ENCODE results near the gene MPZL1. TPM values are rescaled to one million over a fixed set of nuclear protein-coding genes. Genes with fewer than 3 reads are reported as not detected.

MPZL1 gene
- total RNA-seq, 3 donors from 2014 or later: 43.5 to 86.8 (median 86.2) TPM

GRCh38 chr1:167713330-167714081 lies 8.3 kb upstream of the MPZL1 start:
- no peak for TF ChIP-seq CTCF (IDR thresholded peaks at IDR 0.05)
- no peak for TF ChIP-seq POLR2AphosphoS5 (IDR thresholded peaks at IDR 0.05)
- Histone ChIP-seq H3K27me3 (no peaks in the 10 kb centered on the region), H3K27ac (peak overlapping the region; percentile 92 to 97), H3K36me3 (no peaks in the 10 kb centered on the region), H3K4me1 (no peaks in the 10 kb centered on the region), H3K9me3 (no peaks in the 10 kb centered on the region), H3K4me3 (peak overlapping the region; percentile 59 to 94 (median 77))
- intact Hi-C loops (cut with DNase I; ENCODE audit: low total_unique reads): loop anchor here (1.0 kb wide), 1 partner anchor 30 kb away; no protein-coding TSS in a partner anchor
- no peak for DNase-seq (ENCODE audit: low spot score in 2 of 2)

GRCh38 chr1:167714098-167714438 lies 7.7 kb upstream of the MPZL1 start:
- DNase-seq (ENCODE audit: low spot score in 2 of 2): no peak
- Histone ChIP-seq H3K36me3 (no peaks in the 10 kb centered on the region), H3K4me1 (no peaks in the 10 kb centered on the region), H3K27ac (peak overlapping the region; percentile 92 to 97), H3K4me3 (peak overlapping the region; percentile 59 to 94 (median 77)), H3K27me3 (no peaks in the 10 kb centered on the region), H3K9me3 (no peaks in the 10 kb centered on the region)
- TF ChIP-seq CTCF (IDR thresholded peaks at IDR 0.05) (no peak), POLR2AphosphoS5 (IDR thresholded peaks at IDR 0.05) (no peak), POLR2A (IDR thresholded peaks at IDR 0.05) (no peak)
- intact Hi-C loops (cut with DNase I; ENCODE audit: low total_unique reads): no loop called here

GRCh38 chr1:167714439-167715156 lies 7.2 kb upstream of the MPZL1 start:
- Histone ChIP-seq H3K36me3 (no peaks in the 10 kb centered on the region), H3K4me1 (no peaks in the 10 kb centered on the region), H3K27ac (peak overlapping the region; percentile 92 to 97), H3K27me3 (no peaks in the 10 kb centered on the region), H3K9me3 (no peaks in the 10 kb centered on the region), H3K4me3 (peak overlapping the region; percentile 59 to 94 (median 77))
- intact Hi-C loops (cut with DNase I; ENCODE audit: low total_unique reads): no loop called here
- TF ChIP-seq POLR2AphosphoS5 (IDR thresholded peaks at IDR 0.05) (peak; percentile 65 to 93 (median 87)), CTCF (IDR thresholded peaks at IDR 0.05) (no peak), POLR2A (IDR thresholded peaks at IDR 0.05) (no peak)
- DNase-seq (ENCODE audit: low spot score in 2 of 2): peak; percentile 89 to 96

- H3K27me3 ChIP-seq: no peaks in the 10 kb centered on the region
- H3K27ac ChIP-seq: peak overlapping the region; percentile 92 to 97
- no peaks in the 10 kb centered on the region for H3K9me3 ChIP-seq
- H3K36me3 ChIP-seq: no peaks in the 10 kb centered on the region
- peak; percentile 82 to 88 for DNase-seq (ENCODE audit: low spot score in 2 of 2)
- intact Hi-C loops (cut with DNase I; ENCODE audit: low total_unique reads): no loop called here
- TF ChIP-seq POLR2AphosphoS5 (IDR thresholded peaks at IDR 0.05) (peak; percentile 48 to 88 (median 72)), CTCF (IDR thresholded peaks at IDR 0.05) (peak; percentile 95 to 96 (median 95)), POLR2A (IDR thresholded peaks at IDR 0.05) (no peak)
- peak overlapping the region; percentile 59 to 94 (median 77) for H3K4me3 ChIP-seq
- H3K4me1 ChIP-seq: no peaks in the 10 kb centered on the region
These were observed 6.4 kb upstream of the MPZL1 start for GRCh38 chr1:167715157-167715999.

All from breast epithelium (tissue), 4 donors.